ENCODE measurements around the gene TASP1. TPM values are rescaled to one million over a fixed set of nuclear protein-coding genes. Genes with fewer than 3 reads are reported as not detected.
"Not testable (repeated sequence)": the region's sequence is repeated elsewhere in the genome, so short reads cannot be mapped to it uniquely, and the experiment has no call there.

The TASP1 gene
- total and polyA plus RNA-seq, 7 donors: 4.8 to 13.0 (median 8.3) TPM

DNA sequence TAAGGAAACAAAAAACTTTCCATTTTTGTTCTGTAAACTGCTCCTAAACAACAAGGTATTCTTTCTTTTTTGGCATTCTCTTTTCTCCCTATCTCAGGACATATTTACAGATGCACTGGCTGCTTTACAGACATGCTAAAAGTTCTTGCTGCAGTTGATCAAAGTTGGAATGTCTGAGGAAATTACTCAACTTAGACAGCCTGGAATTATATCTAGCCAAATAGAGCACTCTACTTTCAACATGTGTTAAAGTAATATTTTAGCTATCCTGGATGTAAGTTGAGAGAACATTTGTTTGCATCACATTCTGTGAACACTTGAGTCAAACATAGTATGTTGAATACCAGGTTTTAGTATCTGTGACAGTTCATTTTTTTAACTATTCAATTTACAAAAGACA lies 24.8 kb downstream of the TASP1 start:
- H3K27ac ChIP-seq: no peak overlapping the region

DNA sequence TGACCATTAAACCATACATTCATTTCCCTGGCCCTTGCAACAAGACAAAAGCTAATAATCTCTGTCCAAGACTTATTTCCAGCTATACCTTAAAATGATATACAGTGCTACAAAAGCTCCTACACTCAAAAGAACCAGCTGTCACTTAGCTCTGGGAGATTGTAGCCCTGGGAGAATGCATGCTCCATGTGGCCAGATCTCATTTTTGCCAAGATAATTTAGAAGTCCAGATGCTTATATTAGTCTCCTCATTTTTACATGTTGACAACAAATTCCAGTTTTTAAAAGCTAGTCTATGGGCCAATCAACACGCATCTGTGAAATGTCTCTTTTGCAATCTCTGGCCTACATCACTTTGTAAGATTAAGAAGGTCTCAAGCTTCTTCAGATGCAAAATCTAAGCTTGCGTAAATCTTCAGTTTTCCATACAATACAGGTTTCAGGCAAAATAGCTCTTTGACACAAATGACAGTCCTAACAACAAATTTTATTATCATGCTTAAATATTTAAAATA lies 27.1 kb downstream of the TASP1 start:
- TF ChIP-seq, protein P1, sequence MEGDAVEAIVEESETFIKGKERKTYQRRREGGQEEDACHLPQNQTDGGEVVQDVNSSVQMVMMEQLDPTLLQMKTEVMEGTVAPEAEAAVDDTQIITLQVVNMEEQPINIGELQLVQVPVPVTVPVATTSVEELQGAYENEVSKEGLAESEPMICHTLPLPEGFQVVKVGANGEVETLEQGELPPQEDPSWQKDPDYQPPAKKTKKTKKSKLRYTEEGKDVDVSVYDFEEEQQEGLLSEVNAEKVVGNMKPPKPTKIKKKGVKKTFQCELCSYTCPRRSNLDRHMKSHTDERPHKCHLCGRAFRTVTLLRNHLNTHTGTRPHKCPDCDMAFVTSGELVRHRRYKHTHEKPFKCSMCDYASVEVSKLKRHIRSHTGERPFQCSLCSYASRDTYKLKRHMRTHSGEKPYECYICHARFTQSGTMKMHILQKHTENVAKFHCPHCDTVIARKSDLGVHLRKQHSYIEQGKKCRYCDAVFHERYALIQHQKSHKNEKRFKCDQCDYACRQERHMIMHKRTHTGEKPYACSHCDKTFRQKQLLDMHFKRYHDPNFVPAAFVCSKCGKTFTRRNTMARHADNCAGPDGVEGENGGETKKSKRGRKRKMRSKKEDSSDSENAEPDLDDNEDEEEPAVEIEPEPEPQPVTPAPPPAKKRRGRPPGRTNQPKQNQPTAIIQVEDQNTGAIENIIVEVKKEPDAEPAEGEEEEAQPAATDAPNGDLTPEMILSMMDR (IDR thresholded peaks at IDR 0.05): no peak
- no peak for TF ChIP-seq POLR2AphosphoS5 (IDR thresholded peaks at IDR 0.05)
- no peak for TF ChIP-seq POLR2A (IDR thresholded peaks at IDR 0.05)
- TF ChIP-seq EP300 (IDR thresholded peaks at IDR 0.05): no peak
- Histone ChIP-seq H3K9me3 (no peaks in the 10 kb centered on the region), H3K4me1 (peaks cover 0 to 21% (median 8%) of the 10 kb centered on the region in 4 donors), H3K27me3 (no peaks in the 10 kb centered on the region), H3K4me3 (no peak overlapping the region), H3K27ac (no peak overlapping the region), H3K36me3 (no peaks in the 10 kb centered on the region)
- intact Hi-C loops (cut with DNase I): no loop called here
- 96 to 98% methylated on average over 2 of the region's 2 CpGs for WGBS, 2 donors
- DNase-seq: no peak

More for the DNA sequence above, 24.8 kb downstream of the TASP1 start:
- no peak for TF ChIP-seq POLR2AphosphoS5 (IDR thresholded peaks at IDR 0.05)
- TF ChIP-seq EP300 (IDR thresholded peaks at IDR 0.05): no peak
- no peak for TF ChIP-seq POLR2A (IDR thresholded peaks at IDR 0.05)
- no peak for DNase-seq
- Histone ChIP-seq H3K9me3 (no peaks in the 10 kb centered on the region), H3K27me3 (no peaks in the 10 kb centered on the region), H3K36me3 (no peaks in the 10 kb centered on the region), H3K4me3 (no peak overlapping the region), H3K4me1 (peaks cover 0 to 21% (median 8%) of the 10 kb centered on the region in 4 donors)
- intact Hi-C loops (cut with DNase I): no loop called here

DNA sequence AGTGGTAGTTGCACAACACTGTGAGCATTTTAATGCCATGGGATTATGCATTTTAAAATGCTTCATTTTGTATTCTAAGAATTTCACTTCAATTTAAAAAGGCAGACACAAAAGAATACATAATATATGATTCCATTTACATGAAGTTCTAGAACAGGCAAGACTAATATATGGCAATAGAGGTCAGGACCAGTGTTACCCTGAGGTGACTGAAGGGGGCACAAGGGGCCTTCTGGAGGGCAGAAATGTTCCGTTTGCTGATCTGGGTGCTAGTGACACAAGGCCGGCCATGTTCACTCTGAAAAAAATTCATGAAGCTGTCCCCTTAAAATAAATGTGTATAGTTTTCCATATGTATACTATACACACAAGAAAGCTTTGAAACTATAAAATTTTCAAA lies 28.5 kb downstream of the TASP1 start:
- H3K27me3 ChIP-seq: no peaks in the 10 kb centered on the region
- no peaks in the 10 kb centered on the region for H3K36me3 ChIP-seq
- DNase-seq: no peak
- H3K4me1 ChIP-seq: peaks cover 0 to 18% (median 8%) of the 10 kb centered on the region in 4 donors
- 82 to 86% methylated on average over 2 of the region's 2 CpGs for WGBS, 2 donors
- no peak overlapping the region for H3K27ac ChIP-seq
- no peak for TF ChIP-seq POLR2A (IDR thresholded peaks at IDR 0.05)
- TF ChIP-seq POLR2AphosphoS5 (IDR thresholded peaks at IDR 0.05): no peak
- TF ChIP-seq, protein P1 (IDR thresholded peaks at IDR 0.05): no peak
- TF ChIP-seq EP300 (IDR thresholded peaks at IDR 0.05): no peak
- no peak overlapping the region for H3K4me3 ChIP-seq
- intact Hi-C loops (cut with DNase I): no loop called here
- H3K9me3 ChIP-seq: no peaks in the 10 kb centered on the region

DNA sequence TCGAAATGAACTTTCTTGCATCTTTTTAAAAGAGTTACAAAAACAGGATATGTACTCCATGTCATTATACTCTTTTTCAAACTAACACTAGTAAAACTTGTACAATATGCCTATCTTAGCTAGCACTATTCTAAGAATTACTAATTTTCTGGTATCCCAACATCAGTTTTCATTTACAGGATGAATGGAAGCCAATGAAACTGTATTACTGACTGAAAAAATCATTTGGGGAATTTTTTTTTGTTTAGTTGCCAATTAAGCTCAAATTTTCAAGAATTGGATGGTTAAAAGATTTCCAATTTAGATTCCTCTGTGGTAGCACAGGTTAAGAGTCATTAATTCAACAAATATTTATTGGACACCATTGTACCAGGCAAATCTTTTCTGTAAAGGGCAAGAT lies 30.7 kb downstream of the TASP1 start:
- H3K4me3 ChIP-seq: no peak overlapping the region
- H3K27me3 ChIP-seq: no peaks in the 10 kb centered on the region
- peaks cover 0 to under 1% (median 0%) of the 10 kb centered on the region in 4 donors for H3K4me1 ChIP-seq
- H3K9me3 ChIP-seq: no peaks in the 10 kb centered on the region
- 95 to 97% methylated on average over 1 of the region's 1 CpG for WGBS, 2 donors
- DNase-seq: no peak
- intact Hi-C loops (cut with DNase I): no loop called here
- H3K36me3 ChIP-seq: no peaks in the 10 kb centered on the region
- no peak overlapping the region for H3K27ac ChIP-seq
- TF ChIP-seq, protein P1 (IDR thresholded peaks at IDR 0.05): no peak
- TF ChIP-seq POLR2AphosphoS5 (IDR thresholded peaks at IDR 0.05) (no peak), POLR2A (IDR thresholded peaks at IDR 0.05) (no peak), EP300 (IDR thresholded peaks at IDR 0.05) (no peak)

DNA sequence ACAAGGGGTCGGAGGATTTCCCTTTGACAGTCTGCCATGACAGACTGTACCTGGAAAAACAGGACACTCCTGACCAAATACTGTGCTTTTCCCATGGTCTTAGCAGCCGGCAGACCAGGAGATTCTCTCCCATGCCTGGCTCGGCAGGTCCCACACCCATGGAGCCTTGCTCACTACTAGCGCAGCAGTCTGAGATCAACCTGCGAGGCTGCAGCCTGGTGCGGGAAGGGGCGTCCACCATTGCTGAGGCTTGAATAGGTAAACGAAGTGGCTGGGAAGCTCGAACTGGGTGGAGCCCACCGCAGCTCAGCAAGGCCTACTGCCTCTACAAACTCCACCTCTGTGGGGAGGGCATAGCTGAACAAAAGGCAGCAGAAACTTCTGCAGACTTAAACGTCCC lies 45.3 kb downstream of the TASP1 start:
- H3K27ac ChIP-seq; H3K27me3 ChIP-seq; intact Hi-C loops (cut with DNase I); H3K4me3 ChIP-seq; H3K4me1 ChIP-seq; H3K36me3 ChIP-seq; H3K9me3 ChIP-seq; DNase-seq: not testable (repeated sequence)
- 95 to 96% methylated on average over 11 of the region's 11 CpGs for WGBS, 2 donors

DNA sequence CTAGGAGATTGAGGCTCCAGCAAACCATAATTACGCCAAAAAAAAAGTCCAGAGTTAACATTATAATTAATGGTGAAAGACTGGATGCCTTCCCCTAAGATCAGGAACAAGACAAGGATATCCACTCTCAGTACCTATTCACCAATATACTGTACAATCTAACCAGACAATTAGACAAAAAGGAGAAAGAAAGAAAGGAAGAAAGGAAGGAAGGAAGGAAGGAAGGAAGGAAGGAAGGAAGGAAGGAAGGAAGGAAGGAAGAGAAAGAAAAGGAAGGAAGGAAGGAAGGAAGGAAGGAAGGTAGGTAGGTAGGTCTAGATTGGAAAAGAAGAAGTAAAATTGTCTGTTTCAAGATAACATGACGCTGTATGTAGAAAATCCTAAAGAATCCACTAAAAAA lies 50.7 kb downstream of the TASP1 start:
- WGBS, 2 donors: 96 to 100% methylated on average over 2 of the region's 2 CpGs
- H3K27ac ChIP-seq: no peak overlapping the region
- H3K36me3 ChIP-seq: peaks cover 0 to 15% (median 0%) of the 10 kb centered on the region in 4 donors
- no peaks in the 10 kb centered on the region for H3K27me3 ChIP-seq
- H3K4me3 ChIP-seq: no peak overlapping the region
- no peaks in the 10 kb centered on the region for H3K4me1 ChIP-seq
- intact Hi-C loops (cut with DNase I): no loop called here
- DNase-seq: no peak
- TF ChIP-seq, protein P1 (IDR thresholded peaks at IDR 0.05): no peak
- TF ChIP-seq POLR2A (IDR thresholded peaks at IDR 0.05) (no peak), POLR2AphosphoS5 (IDR thresholded peaks at IDR 0.05) (no peak), EP300 (IDR thresholded peaks at IDR 0.05) (no peak)
- H3K9me3 ChIP-seq: peaks cover 0 to 5% (median 0%) of the 10 kb centered on the region in 4 donors
